GM21447 (cell line): Measurements from ENCODE around the gene BAAT.
A peak's percentile ranks its signal among the peaks of the same experiment; 100 is the strongest.
"Not testable (repeated sequence)": the region's sequence is repeated elsewhere in the genome, so short reads cannot be mapped to it uniquely, and the experiment has no call there.

Experiments used
- ATAC-seq: cut with Tn5 transposase; IDR thresholded peaks from one replicate; pipeline ENCODE4 v1.9.1; 2021; ENCODE audit not compliant: unreplicated experiment

The BAAT gene

DNA sequence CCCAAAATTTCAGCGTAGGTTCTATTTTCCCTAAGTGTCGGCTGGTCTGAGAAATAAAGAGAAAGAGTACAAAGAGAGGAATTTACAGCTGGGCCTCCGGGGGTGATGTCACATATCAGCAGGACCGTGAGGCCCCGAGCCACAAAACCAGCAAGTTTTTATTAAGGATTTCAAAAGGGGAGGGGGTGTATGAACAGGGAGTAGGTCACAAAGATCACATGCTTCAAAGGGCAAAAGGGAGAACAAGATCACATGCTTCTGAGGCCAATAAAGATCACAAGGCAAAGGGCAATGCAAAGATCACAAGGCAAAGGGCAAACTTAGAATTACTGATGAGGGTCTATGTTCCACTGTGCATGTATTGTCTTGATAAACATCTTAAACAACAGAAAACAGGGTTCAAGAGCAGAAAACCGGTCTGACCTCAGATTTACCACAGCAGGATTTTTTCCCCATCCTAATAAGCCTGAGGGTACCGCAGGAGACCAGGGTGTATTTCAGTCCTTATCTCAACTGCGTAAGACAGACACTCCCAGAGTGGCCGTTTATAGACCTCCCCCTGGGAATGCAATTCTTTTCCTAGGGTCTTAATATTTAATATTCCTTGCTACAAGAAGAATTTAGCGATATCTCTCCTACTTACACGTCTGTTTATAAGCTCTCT, at the start of gene BAAT:
Gene BAAT (minus strand): TSS at position 134 of the 664 bp plus-strand sequence. CDS start 13,602 bp downstream, outside the sequence.
- not testable (repeated sequence) for ATAC-seq

DNA sequence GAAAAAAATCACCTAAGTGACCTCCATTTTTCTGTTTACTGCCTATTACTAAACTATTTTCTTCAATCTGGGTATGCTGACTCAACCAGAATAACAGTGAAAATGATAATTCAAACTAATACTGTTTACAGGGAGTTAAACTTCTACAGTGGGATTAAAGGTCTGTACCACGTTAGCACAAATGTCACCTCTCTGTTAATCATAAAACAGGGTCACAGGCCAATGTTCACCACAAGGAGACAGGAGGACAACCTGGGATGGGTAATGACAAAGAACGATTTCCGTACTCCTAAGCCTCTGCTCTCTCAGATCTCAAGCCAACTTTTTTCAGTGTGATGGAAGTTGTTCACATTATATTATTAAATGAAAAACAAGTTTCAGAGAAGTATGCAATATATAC, 48.4 kb upstream of the BAAT start:
- no peak for ATAC-seq

- ATAC-seq, result no peak
These were observed 47.9 kb upstream of the BAAT start for GRCh38 chr9:101432740-101433139.

GRCh38 chr9:101432171-101432570, 47.4 kb upstream of the BAAT start:
- no peak for ATAC-seq

- no peak for ATAC-seq
These were observed 44.9 kb upstream of the BAAT start for GRCh38 chr9:101429736-101430135.

DNA sequence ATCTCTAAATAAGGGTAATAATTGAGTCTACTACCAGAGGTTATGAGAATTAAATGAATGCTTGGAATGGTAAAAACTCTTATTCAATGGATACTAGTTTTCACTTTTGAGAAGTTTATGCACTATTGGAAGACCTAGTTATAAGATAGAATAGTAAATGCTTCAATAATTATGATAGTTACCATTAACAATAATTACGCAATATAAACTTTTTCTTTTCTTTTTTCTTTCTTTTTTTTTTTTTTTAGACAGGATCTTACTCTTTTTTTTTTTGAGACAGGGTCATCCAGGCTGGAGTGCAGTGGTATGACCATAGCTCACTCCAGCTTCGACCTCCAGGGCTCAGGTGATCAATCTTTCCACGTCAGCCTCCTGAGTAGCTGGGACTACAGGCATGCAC, 44.1 kb upstream of the BAAT start:
- no peak for ATAC-seq

DNA sequence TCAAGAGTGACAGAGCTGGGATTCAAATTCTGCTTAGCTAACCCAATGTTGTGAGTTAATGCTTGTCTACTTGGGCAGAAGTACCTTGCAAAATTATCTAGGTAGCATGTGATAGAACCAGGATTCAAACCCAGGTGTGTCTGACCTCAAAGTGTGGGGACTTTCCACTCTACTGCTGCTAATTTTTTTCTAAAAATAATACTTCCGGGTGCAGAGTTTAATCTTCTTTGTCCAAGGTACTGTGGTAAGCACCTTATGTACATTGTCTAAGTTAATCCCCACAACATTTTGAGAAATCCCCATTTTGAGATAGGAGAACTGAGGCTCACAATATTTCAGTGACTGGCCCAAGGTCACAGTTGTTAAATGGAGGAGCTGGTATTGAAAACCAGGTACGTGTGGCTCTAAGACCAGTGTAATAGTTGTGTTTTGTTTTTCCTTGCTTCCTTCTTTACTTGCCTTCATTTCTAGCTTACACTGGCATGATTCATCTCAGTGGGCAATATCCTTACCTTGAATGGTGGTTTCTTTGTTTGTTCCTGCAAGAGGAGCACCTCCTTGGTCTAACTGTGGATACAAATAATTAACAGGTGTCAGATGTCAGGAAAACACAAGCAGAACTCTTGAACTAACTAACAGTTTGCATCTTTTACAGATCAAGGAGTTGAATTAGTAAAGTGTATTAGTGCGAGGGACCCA, 43.3 kb upstream of the BAAT start:
- ATAC-seq, result peak; percentile 77

GRCh38 chr9:101427358-101427757, 42.6 kb upstream of the BAAT start:
- ATAC-seq, result no peak

DNA sequence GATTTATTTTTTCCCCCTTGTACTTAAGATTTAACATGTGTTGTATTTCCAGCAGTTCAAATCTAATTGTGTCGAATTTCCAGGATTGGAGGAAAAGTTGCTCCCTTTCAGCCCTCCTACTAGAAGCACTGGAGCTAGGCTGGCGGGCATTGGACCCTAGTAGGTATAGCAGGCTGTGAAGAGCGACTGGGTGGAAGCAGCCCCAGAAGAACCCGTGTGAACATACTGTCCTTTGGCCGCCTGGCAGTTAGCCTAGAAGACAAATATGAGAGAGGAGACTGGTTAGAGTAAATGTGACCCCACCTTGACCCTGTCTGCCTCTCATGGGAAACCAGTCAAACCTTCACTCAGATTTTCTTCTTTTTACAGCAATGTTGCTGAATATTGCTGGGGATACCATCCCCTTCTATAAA, 36.9 kb upstream of the BAAT start:
- no peak for ATAC-seq

- no peak for ATAC-seq
These were observed 35.1 kb upstream of the BAAT start for GRCh38 chr9:101419863-101420262.

- ATAC-seq, result no peak
These were observed 34.0 kb upstream of the BAAT start for GRCh38 chr9:101418518-101419430.

DNA sequence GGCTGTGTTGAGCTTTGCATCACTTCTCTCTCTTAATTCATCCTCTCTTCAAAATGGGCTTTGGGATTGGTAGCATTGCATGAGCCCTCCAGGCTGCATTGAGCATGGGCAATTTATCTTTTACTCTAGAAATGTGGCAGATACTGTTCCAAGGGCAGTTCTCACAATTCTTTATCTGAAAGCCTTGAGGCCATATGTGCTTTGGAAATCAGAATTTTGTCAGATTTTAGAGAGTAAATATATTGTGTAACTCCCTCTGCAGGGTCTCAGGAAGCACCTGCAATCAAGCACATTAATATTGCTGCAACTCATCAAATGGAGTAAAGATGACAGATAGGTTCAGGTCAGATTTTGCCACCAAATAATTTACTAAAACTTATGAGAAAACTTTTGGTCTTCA, 33.2 kb upstream of the BAAT start:
- ATAC-seq, result no peak

GRCh38 chr9:101417389-101417788, 32.6 kb upstream of the BAAT start:
- ATAC-seq, result no peak

DNA sequence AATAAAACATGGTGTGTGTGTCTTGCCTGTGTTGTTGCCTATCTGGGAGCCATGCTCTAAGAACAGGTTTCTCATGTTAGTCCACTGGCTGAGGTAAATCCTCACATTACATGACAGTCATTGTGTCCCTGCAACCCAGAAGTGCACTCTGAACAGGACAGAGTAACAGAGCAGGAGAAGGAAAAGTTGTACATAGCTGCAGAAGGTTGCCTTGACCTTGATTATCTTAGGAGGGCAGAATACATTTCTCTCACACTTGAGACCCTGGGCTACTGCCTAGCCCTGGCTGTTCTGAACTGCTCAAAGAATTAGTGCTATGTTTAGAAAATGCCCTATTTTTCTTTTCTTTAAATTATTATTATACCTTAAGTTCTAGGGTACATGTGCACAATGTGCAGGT, 30.8 kb upstream of the BAAT start:
- ATAC-seq, result no peak

- no peak for ATAC-seq
These were observed 30.0 kb upstream of the BAAT start for GRCh38 chr9:101414839-101415238.

DNA sequence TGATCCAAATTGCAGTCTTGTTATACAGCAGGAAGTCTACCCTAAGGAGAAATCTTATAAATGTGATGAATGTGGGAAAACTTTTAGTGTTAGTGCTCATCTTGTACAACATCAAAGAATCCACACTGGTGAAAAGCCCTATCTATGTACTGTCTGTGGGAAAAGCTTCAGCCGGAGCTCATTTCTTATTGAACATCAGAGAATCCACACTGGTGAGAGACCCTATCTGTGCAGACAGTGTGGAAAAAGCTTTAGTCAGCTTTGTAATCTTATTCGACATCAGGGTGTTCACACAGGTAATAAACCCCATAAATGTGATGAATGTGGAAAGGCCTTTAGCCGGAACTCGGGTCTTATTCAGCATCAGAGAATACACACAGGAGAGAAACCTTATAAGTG, 24.3 kb upstream of the BAAT start:
- no peak for ATAC-seq

DNA sequence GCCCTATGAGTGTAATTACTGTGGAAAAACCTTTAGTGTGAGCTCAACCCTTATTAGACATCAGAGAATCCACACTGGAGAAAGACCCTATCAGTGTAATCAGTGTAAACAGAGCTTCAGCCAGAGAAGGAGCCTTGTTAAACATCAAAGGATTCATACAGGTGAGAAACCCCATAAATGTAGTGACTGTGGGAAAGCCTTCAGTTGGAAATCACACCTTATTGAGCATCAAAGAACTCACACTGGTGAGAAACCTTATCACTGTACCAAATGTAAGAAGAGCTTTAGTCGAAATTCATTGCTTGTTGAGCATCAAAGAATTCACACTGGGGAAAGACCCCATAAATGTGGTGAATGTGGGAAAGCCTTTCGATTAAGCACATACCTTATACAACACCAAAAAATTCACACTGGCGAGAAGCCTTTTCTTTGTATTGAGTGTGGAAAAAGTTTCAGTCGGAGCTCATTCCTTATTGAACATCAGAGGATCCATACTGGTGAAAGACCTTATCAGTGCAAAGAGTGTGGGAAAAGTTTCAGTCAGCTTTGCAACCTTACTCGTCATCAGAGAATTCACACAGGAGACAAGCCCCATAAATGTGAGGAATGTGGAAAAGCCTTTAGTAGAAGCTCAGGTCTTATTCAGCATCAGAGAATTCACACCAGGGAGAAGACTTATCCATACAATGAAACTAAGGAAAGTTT, 23.7 kb upstream of the BAAT start:
- ATAC-seq, result no peak

GRCh38 chr9:101403516-101404285, 18.9 kb upstream of the BAAT start:
- ATAC-seq, result no peak

DNA sequence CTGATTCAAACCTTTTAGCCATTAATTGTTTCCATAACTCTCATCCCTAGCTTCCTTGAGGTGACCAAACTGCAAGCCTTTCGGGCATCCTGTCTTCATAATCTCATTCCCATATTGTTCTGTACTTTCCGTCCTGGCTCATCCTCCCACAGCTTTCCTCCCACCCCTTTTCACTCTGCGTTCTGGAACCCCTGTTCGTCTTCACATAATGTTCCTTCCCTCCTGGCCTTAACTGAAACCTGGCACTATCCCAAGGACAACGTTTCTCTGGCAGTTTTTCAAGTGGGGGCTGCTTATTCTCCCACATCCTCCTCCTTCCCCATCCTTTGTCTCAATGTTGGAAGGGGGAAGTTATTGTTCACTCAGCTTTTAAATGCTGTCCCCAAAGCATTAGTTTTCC, 15.3 kb upstream of the BAAT start:
- ATAC-seq, result no peak

GRCh38 chr9:101399643-101399970, 14.8 kb upstream of the BAAT start:
- ATAC-seq, result no peak
